ENCODE data around the gene CENPU.

CENPU gene

GRCh38 chr4:184697956-184698355, 35.9 kb downstream of the CENPU start:
- Histone ChIP-seq H3K9me3 (ENCODE audit: control insufficient read depth, insufficient read depth, low read depth, low read length) (no peaks in the 10 kb centered on the region), H3K4me1 (ENCODE audit: control insufficient read depth, insufficient read depth, low read length) (no peaks in the 10 kb centered on the region), H3K27ac (ENCODE audit: extremely low read depth, low read depth, low read length) (no peak overlapping the region), H3K36me3 (ENCODE audit: control insufficient read depth in 2 of 2, insufficient read depth in 1 of 2, low read length in 2 of 2) (peaks cover 23 to 83% of the 10 kb centered on the region in 2 experiments), H3K4me3 (ENCODE audit: low read depth, low read length) (no peak overlapping the region)
- no peak for TF ChIP-seq SCRT2 (tag by site-specific recombination; IDR thresholded peaks at IDR 0.05)
- TF ChIP-seq, protein P1, sequence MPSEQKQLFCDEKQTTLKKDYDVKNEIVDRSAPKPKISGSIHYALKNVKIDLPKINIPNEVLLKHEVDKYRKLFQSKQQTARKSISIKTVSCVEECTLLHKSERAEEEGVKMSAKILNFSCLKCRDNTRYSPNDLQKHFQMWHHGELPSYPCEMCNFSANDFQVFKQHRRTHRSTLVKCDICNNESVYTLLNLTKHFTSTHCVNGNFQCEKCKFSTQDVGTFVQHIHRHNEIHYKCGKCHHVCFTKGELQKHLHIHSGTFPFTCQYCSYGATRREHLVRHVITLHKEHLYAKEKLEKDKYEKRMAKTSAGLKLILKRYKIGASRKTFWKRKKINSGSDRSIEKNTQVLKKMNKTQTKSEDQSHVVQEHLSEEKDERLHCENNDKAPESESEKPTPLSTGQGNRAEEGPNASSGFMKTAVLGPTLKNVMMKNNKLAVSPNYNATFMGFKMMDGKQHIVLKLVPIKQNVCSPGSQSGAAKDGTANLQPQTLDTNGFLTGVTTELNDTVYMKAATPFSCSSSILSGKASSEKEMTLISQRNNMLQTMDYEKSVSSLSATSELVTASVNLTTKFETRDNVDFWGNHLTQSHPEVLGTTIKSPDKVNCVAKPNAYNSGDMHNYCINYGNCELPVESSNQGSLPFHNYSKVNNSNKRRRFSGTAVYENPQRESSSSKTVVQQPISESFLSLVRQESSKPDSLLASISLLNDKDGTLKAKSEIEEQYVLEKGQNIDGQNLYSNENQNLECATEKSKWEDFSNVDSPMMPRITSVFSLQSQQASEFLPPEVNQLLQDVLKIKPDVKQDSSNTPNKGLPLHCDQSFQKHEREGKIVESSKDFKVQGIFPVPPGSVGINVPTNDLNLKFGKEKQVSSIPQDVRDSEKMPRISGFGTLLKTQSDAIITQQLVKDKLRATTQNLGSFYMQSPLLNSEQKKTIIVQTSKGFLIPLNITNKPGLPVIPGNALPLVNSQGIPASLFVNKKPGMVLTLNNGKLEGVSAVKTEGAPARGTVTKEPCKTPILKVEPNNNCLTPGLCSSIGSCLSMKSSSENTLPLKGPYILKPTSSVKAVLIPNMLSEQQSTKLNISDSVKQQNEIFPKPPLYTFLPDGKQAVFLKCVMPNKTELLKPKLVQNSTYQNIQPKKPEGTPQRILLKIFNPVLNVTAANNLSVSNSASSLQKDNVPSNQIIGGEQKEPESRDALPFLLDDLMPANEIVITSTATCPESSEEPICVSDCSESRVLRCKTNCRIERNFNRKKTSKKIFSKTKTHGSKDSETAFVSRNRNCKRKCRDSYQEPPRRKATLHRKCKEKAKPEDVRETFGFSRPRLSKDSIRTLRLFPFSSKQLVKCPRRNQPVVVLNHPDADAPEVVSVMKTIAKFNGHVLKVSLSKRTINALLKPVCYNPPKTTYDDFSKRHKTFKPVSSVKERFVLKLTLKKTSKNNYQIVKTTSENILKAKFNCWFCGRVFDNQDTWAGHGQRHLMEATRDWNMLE (tag by site-specific recombination; conservative IDR thresholded peaks at IDR 0.05; ENCODE audit: low read depth) = no peak
- TF ChIP-seq ZNF571 (tag by site-specific recombination; IDR thresholded peaks at IDR 0.05) = no peak
- TF ChIP-seq KLF17 (tag by site-specific recombination; IDR thresholded peaks at IDR 0.05) = no peak
- TF ChIP-seq ZNF16 (tag by site-specific recombination; IDR thresholded peaks at IDR 0.05; ENCODE audit: low read depth) = no peak
- no peak for TF ChIP-seq ZNF521 (tag by site-specific recombination; IDR thresholded peaks at IDR 0.05)
- TF ChIP-seq IKZF3 (tag by site-specific recombination; IDR thresholded peaks at IDR 0.05) = no peak
- no peak for TF ChIP-seq KLF7 (tag by site-specific recombination; IDR thresholded peaks at IDR 0.05; ENCODE audit: borderline replicate concordance)
- no peak for TF ChIP-seq MYNN (tag by site-specific recombination; IDR thresholded peaks at IDR 0.05; ENCODE audit: borderline replicate concordance)
- no peak for TF ChIP-seq ZNF266 (tag by site-specific recombination; IDR thresholded peaks at IDR 0.05; ENCODE audit: low read depth)
- TF ChIP-seq ZSCAN5A (tag by site-specific recombination; IDR thresholded peaks at IDR 0.05) = no peak
- TF ChIP-seq ZNF121 (tag by site-specific recombination; IDR thresholded peaks at IDR 0.05) = no peak
- TF ChIP-seq, protein P2, sequence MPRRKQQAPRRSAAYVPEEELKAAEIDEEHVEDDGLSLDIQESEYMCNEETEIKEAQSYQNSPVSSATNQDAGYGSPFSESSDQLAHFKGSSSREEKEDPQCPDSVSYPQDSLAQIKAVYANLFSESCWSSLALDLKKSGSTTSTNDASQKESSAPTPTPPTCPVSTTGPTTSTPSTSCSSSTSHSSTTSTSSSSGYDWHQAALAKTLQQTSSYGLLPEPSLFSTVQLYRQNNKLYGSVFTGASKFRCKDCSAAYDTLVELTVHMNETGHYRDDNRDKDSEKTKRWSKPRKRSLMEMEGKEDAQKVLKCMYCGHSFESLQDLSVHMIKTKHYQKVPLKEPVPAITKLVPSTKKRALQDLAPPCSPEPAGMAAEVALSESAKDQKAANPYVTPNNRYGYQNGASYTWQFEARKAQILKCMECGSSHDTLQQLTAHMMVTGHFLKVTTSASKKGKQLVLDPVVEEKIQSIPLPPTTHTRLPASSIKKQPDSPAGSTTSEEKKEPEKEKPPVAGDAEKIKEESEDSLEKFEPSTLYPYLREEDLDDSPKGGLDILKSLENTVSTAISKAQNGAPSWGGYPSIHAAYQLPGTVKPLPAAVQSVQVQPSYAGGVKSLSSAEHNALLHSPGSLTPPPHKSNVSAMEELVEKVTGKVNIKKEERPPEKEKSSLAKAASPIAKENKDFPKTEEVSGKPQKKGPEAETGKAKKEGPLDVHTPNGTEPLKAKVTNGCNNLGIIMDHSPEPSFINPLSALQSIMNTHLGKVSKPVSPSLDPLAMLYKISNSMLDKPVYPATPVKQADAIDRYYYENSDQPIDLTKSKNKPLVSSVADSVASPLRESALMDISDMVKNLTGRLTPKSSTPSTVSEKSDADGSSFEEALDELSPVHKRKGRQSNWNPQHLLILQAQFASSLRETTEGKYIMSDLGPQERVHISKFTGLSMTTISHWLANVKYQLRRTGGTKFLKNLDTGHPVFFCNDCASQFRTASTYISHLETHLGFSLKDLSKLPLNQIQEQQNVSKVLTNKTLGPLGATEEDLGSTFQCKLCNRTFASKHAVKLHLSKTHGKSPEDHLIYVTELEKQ (tag by site-specific recombination; IDR thresholded peaks at IDR 0.05; ENCODE audit: borderline replicate concordance) = no peak
- TF ChIP-seq ZNF677 (tag by site-specific recombination; IDR thresholded peaks at IDR 0.05) = no peak
- TF ChIP-seq, protein P3, sequence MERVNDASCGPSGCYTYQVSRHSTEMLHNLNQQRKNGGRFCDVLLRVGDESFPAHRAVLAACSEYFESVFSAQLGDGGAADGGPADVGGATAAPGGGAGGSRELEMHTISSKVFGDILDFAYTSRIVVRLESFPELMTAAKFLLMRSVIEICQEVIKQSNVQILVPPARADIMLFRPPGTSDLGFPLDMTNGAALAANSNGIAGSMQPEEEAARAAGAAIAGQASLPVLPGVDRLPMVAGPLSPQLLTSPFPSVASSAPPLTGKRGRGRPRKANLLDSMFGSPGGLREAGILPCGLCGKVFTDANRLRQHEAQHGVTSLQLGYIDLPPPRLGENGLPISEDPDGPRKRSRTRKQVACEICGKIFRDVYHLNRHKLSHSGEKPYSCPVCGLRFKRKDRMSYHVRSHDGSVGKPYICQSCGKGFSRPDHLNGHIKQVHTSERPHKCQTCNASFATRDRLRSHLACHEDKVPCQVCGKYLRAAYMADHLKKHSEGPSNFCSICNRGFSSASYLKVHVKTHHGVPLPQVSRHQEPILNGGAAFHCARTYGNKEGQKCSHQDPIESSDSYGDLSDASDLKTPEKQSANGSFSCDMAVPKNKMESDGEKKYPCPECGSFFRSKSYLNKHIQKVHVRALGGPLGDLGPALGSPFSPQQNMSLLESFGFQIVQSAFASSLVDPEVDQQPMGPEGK (tag by site-specific recombination; IDR thresholded peaks at IDR 0.05) = no peak
- no peak for TF ChIP-seq ZNF354C (tag by site-specific recombination; IDR thresholded peaks at IDR 0.05; ENCODE audit: borderline replicate concordance, low read depth)
- no peak for TF ChIP-seq ZSCAN23 (tag by site-specific recombination; IDR thresholded peaks at IDR 0.05)
- TF ChIP-seq ZNF488 (tag by site-specific recombination; IDR thresholded peaks at IDR 0.05) = no peak
- CTCF ChIA-PET = no interaction called here
- POLR2A ChIA-PET = no interaction called here

Measured in HEK293 (cell line).